ENCODE data around the gene CPOX. TPM values are rescaled to one million over a fixed set of nuclear protein-coding genes. Genes with fewer than 3 reads are reported as not detected.

CPOX gene
- total RNA-seq, 1 experiment from 2014 or later, result 24.2 TPM

GRCh38 chr3:98565237-98565643 lies 28.2 kb downstream of the CPOX start:
- no peak overlapping the region for H3K27ac Mint-ChIP-seq (ENCODE audit: unreplicated experiment)
- H3K9me3 Mint-ChIP-seq (ENCODE audit: unreplicated experiment), result no peaks in the 10 kb centered on the region
- ChIA-PET CTCF (no interaction called here), POLR2A (interaction anchor here (0.7 kb wide), 1 partner anchor 250 kb away, joined by 3 read pairs; no protein-coding TSS in a partner anchor)
- Histone ChIP-seq H3K9me3 (no peaks in the 10 kb centered on the region), H3K4me1 (no peaks in the 10 kb centered on the region), H3K4me3 (ENCODE audit: low read depth, low read length) (no peak overlapping the region), H3K36me3 (ENCODE audit: control insufficient read depth, insufficient read depth, low read length) (no peaks in the 10 kb centered on the region), H3K27me3 (replicated peaks; ENCODE audit: control insufficient read depth, insufficient read depth, low read length) (no peaks in the 10 kb centered on the region)
- TF ChIP-seq CTCF (IDR thresholded peaks at IDR 0.05; ENCODE audit: insufficient read depth in 1 of 2, low read depth in 1 of 2, low read length in 1 of 2, severe bottlenecking in 1 of 2, unreplicated experiment in 1 of 2), result no peak
- DNase-seq, result no peak
- H3K27me3 Mint-ChIP-seq (ENCODE audit: insufficient read depth, unreplicated experiment), result no peaks in the 10 kb centered on the region
- H3K4me1 Mint-ChIP-seq (ENCODE audit: low read depth, unreplicated experiment), result no peaks in the 10 kb centered on the region
- H3K36me3 Mint-ChIP-seq (ENCODE audit: insufficient read depth, unreplicated experiment), result no peaks in the 10 kb centered on the region
- intact Hi-C loops (cut with micrococcal nuclease; ENCODE audit: unreplicated experiment), result no loop called here
- BruUV-seq (replicated peaks), result no TSS peak
- no peak overlapping the region for H3K4me3 Mint-ChIP-seq (ENCODE audit: unreplicated experiment)

GRCh38 chr3:98564282-98565005 lies 29.0 kb downstream of the CPOX start:
- H3K27me3 Mint-ChIP-seq (ENCODE audit: insufficient read depth, unreplicated experiment), result no peaks in the 10 kb centered on the region
- intact Hi-C loops (cut with micrococcal nuclease; ENCODE audit: unreplicated experiment), result no loop called here
- no peaks in the 10 kb centered on the region for H3K36me3 ChIP-seq (ENCODE audit: control insufficient read depth, insufficient read depth, low read length)
- ChIA-PET POLR2A (no interaction called here), CTCF (no interaction called here)
- H3K9me3 Mint-ChIP-seq (ENCODE audit: unreplicated experiment), result no peaks in the 10 kb centered on the region
- no TSS peak for BruUV-seq (replicated peaks)
- no peak for TF ChIP-seq CTCF (IDR thresholded peaks at IDR 0.05; ENCODE audit: insufficient read depth in 1 of 2, low read depth in 1 of 2, low read length in 1 of 2, severe bottlenecking in 1 of 2, unreplicated experiment in 1 of 2)
- H3K27ac Mint-ChIP-seq (ENCODE audit: unreplicated experiment), result no peak overlapping the region
- DNase-seq, result no peak
- no peaks in the 10 kb centered on the region for H3K27me3 ChIP-seq (replicated peaks; ENCODE audit: control insufficient read depth, insufficient read depth, low read length)
- H3K36me3 Mint-ChIP-seq (ENCODE audit: insufficient read depth, unreplicated experiment), result no peaks in the 10 kb centered on the region
- H3K4me1 ChIP-seq, result no peaks in the 10 kb centered on the region
- no peaks in the 10 kb centered on the region for H3K4me1 Mint-ChIP-seq (ENCODE audit: low read depth, unreplicated experiment)
- H3K4me3 ChIP-seq (ENCODE audit: low read depth, low read length), result no peak overlapping the region
- H3K9me3 ChIP-seq, result no peaks in the 10 kb centered on the region
- no peak overlapping the region for H3K4me3 Mint-ChIP-seq (ENCODE audit: unreplicated experiment)

- ChIA-PET POLR2A (interaction anchor here (0.6 kb wide), 1 partner anchor 330 kb away, joined by 10 read pairs; no protein-coding TSS in a partner anchor), CTCF (interaction anchor here (0.6 kb wide), 1 partner anchor 180 kb away, joined by 10 read pairs; no protein-coding TSS in a partner anchor)
- intact Hi-C loops (cut with micrococcal nuclease; ENCODE audit: unreplicated experiment), result no loop called here
- no peak overlapping the region for H3K27ac Mint-ChIP-seq (ENCODE audit: unreplicated experiment)
- no peak for DNase-seq
- H3K27me3 Mint-ChIP-seq (ENCODE audit: insufficient read depth, unreplicated experiment), result no peaks in the 10 kb centered on the region
- H3K4me1 ChIP-seq, result no peaks in the 10 kb centered on the region
- H3K27me3 ChIP-seq (replicated peaks; ENCODE audit: control insufficient read depth, insufficient read depth, low read length), result no peaks in the 10 kb centered on the region
- no peak overlapping the region for H3K4me3 Mint-ChIP-seq (ENCODE audit: unreplicated experiment)
- no TSS peak for BruUV-seq (replicated peaks)
- no peak overlapping the region for H3K4me3 ChIP-seq (ENCODE audit: low read depth, low read length)
- no peaks in the 10 kb centered on the region for H3K4me1 Mint-ChIP-seq (ENCODE audit: low read depth, unreplicated experiment)
- H3K9me3 ChIP-seq, result no peaks in the 10 kb centered on the region
- no peaks in the 10 kb centered on the region for H3K9me3 Mint-ChIP-seq (ENCODE audit: unreplicated experiment)
- TF ChIP-seq CTCF (IDR thresholded peaks at IDR 0.05; ENCODE audit: insufficient read depth in 1 of 2, low read depth in 1 of 2, low read length in 1 of 2, severe bottlenecking in 1 of 2, unreplicated experiment in 1 of 2), result no peak
- no peaks in the 10 kb centered on the region for H3K36me3 Mint-ChIP-seq (ENCODE audit: insufficient read depth, unreplicated experiment)
- no peaks in the 10 kb centered on the region for H3K36me3 ChIP-seq (ENCODE audit: control insufficient read depth, insufficient read depth, low read length)
Observed at GRCh38 chr3:98563661-98564281, 29.6 kb downstream of the CPOX start.

Measured in Caco-2 (cell line).